Kidney epithelial cell (primary cell): Measurements from ENCODE around the gene ALK. TPM values are rescaled to one million over a fixed set of nuclear protein-coding genes. Genes with fewer than 3 reads are reported as not detected.

Experiments used
- DNase-seq: peaks from one replicate; pipeline ENCODE4 v3.0.0-alpha.2; 2010; ENCODE audit warnings: low read depth
- H3K27me3 ChIP-seq: 2 replicates; pipeline ENCODE4 v1.6.0; 2011; ENCODE audit warnings: low read length; ENCODE audit not compliant: control insufficient read depth, insufficient read depth
- H3K36me3 ChIP-seq: 2 replicates; pipeline ENCODE4 v1.5.1; 2011; ENCODE audit warnings: low read length; ENCODE audit not compliant: control insufficient read depth, insufficient read depth
- H3K4me3 ChIP-seq: 2 replicates; pipeline ENCODE4 v1.5.1; 2011; ENCODE audit warnings: low read depth, mild to moderate bottlenecking, control low read depth, low read length
- CTCF ChIP-seq: IDR thresholded peaks from 2 replicates; pipeline ENCODE4 v1.5.1; 2011; ENCODE audit warnings: mild to moderate bottlenecking, moderate library complexity, low read length, control low read depth, inconsistent platforms; ENCODE audit not compliant: insufficient read depth, poor library complexity, severe bottlenecking
- total RNA-seq: library from RNA; depleted of rRNA; stranded (reverse); fragments of >200 nt; gene quantifications from 2 replicates; pipeline ENCODE4 v1.2.3, GENCODE V29; 2015

The ALK gene
- total RNA-seq, 1 donor from 2014 or later: not detected

- Histone ChIP-seq H3K27me3 (peaks cover 9% of the 10 kb centered on the region), H3K4me3 (no peak overlapping the region), H3K36me3 (no peaks in the 10 kb centered on the region)
- TF ChIP-seq CTCF: no peak
- DNase-seq: no peak
Observed at GRCh38 chr2:29228947-29229346, 692.4 kb downstream of the ALK start.

- H3K27me3 ChIP-seq: peaks cover 9% of the 10 kb centered on the region
- no peak for TF ChIP-seq CTCF
- no peak overlapping the region for H3K4me3 ChIP-seq
Observed at GRCh38 chr2:29227935-29228675, 693.3 kb downstream of the ALK start.

GRCh38 chr2:29226808-29227207 lies 694.6 kb downstream of the ALK start:
- no peaks in the 10 kb centered on the region for H3K36me3 ChIP-seq
- H3K27me3 ChIP-seq: peaks cover 7% of the 10 kb centered on the region
- no peak for DNase-seq
- no peak for TF ChIP-seq CTCF
- H3K4me3 ChIP-seq: no peak overlapping the region

More at GRCh38 chr2:29227935-29228675, 693.3 kb downstream of the ALK start:
- DNase-seq: no peak
- no peaks in the 10 kb centered on the region for H3K36me3 ChIP-seq

- TF ChIP-seq CTCF: no peak
- H3K27me3 ChIP-seq: peaks cover 7% of the 10 kb centered on the region
- no peaks in the 10 kb centered on the region for H3K36me3 ChIP-seq
- no peak for DNase-seq
- H3K4me3 ChIP-seq: no peak overlapping the region
Observed at GRCh38 chr2:29226375-29226774, 695.0 kb downstream of the ALK start.

DNA sequence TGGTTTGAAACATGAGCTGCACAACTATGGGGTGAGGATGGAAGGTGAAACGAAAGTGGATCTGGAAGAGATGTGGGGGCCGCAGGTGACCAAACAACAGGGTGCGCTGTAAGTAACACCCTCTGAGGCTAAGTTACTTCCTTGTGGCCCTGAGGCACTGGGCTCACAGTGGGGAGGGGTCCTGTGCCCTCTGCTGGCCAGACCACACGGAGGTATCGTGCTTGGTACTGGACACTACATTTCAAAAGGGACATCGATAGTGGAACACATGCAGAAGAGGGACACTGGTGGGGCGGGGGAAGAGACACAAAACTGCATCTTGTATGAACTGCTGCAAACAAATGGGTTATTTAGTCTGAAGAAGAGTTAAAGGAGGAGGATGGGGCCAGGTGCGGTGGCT lies 695.6 kb downstream of the ALK start:
- Histone ChIP-seq H3K36me3 (no peaks in the 10 kb centered on the region), H3K4me3 (no peak overlapping the region), H3K27me3 (peaks cover 7% of the 10 kb centered on the region)
- TF ChIP-seq CTCF: no peak
- no peak for DNase-seq
